NCI-H2081 (cell line): ENCODE results near the gene ZSWIM5.
A peak's percentile ranks its signal among the peaks of the same experiment; 100 is the strongest.
"Not testable (repeated sequence)": the region's sequence is repeated elsewhere in the genome, so short reads cannot be mapped to it uniquely, and the experiment has no call there.

Experiments
- DNase-seq, 2 experiments: peaks; one replicate each; lab custom pipeline; 2025; lab: John Stamatoyannopoulos, UW

The ZSWIM5 gene

DNA sequence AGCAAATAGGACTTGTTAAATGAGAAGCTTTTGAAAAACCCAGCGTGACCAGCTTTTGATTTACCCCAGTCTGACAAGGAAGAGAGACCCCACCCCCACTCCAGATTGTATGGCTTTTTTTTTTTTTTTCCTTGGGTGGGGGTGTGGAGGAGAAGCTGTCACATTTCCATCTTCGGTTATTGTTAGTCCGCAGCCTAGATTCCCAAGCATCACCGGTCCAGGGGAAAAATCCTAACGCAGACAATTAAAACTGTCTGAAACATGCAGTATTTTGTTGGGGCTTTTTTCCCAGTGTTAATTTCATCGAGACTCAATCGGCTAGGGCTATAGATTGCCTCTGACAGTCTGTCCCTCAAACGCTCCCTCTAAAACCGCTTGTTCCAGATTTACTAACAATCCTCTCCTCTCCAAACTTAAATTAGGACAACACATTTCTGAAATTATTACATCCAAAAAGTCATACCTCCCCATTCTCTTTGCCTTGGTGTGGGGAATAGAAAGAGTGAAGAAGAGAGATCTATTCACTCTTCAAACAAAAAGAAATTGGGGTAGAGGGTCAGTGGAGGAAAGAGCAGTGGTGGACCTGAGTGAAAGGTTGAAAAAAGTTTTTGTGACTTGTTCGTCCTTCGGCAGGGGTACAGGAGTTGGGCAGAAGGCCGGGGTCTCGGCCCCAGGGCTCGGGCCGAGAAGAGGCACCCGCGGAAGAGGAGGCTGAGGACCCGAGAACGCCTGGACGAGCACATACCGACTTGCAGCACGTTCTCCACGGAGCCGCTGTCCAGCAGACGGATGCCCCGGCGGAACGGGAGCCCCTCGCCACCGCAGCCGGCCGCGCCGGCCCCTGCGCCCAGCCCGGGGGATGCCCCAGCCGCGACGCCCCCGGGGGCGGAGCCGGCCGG is 1.1 kb downstream of the ZSWIM5 start:
- peak; percentile 55 to 78 for DNase-seq

GRCh38 chr1:45200906-45201500 is 5.4 kb downstream of the ZSWIM5 start:
- DNase-seq: no peak

- DNase-seq: no peak
Observed at GRCh38 chr1:45200435-45200834, 6.0 kb downstream of the ZSWIM5 start.

GRCh38 chr1:45198185-45198584 is 8.2 kb downstream of the ZSWIM5 start:
- DNase-seq: no peak

GRCh38 chr1:45196863-45197262 is 9.5 kb downstream of the ZSWIM5 start:
- no peak for DNase-seq

GRCh38 chr1:45191418-45191783 is 15.0 kb downstream of the ZSWIM5 start:
- DNase-seq: no peak

DNA sequence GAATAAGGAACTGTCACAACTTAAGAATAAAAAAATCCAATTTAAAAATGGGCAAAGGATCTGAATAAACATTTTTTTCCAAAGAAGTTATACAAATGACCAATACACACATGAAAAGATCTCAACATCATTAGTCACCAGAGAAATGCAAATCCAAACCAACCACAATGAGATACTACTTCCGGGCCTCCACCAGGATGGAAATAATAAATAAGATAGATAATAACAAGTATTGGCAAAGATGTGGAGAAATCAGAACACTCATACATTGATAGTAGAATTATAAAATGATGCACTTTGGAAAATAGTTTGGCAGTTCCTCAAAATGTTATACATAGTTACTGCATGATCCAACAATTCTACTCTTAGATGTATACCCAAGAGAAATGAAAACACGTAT is 18.7 kb downstream of the ZSWIM5 start:
- no peak for DNase-seq

DNA sequence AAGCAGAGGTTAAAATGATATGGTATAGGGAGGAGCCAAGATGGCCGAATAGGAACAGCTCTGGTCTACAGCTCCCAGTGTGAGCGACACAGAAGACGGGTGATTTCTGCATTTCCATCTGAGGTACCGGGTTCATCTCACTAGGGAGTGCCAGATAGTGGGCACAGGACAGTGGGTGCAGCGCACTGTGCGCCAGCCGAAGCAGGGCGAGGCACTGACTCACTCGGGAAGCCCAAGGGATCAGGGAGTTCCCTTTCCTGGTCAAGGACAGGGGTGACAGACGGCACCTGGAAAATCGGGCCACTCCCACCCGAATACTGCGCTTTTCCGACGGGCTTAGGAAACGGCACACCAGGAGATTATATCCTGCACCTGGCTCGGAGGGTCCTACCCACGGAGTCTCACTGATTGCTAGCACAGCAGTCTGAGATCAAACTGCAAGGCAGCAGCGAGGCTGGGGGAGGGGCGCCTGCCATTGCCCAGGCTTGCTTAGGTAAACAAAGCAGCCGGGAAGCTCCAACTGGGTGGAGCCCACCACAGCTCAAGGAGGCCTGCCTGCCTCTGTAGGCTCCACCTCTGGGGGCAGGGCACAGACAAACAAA is 26.4 kb downstream of the ZSWIM5 start:
- not testable (repeated sequence) for DNase-seq

DNA sequence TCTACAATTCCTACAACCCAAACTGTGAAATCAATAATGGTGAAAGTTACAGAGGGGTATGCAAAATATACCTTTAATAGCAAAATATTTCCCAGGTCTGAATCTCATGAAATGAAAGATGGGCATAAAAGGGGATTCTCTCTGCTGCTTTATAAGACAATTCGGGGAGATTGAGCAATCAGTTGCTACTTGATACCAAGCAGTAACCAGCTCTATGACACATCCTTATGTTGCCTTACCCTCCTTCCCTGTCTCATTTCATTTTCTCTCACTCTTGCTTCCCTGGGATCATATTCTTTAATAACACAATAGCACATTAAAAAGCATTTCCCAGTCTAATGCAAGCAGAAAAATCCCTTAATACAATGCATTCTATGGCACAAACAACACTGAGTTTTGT is 29.0 kb downstream of the ZSWIM5 start:
- DNase-seq: no peak

DNA sequence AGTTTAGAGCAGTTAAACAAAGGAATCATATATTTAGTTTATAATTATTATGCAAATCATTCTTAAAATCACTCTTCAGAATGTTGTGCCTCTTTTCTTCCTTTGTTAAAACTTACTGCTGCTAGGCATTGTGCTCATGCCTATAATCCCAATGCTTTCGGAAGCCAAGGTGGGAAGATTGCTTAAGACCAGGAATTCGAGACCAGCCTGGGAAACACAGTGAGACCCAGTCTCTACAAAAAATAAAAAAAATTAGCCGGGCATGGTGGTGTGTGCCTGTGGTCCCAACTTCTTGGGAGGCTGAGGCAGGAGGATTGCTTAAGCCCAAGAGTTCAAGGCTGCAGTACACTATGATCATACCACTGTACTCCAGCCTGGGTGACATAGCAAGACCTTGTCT is 33.6 kb downstream of the ZSWIM5 start:
- no peak for DNase-seq

GRCh38 chr1:45172005-45172404 is 34.4 kb downstream of the ZSWIM5 start:
- no peak for DNase-seq

- DNase-seq: no peak
Observed at GRCh38 chr1:45171575-45171974, 34.8 kb downstream of the ZSWIM5 start.

GRCh38 chr1:45170151-45170742 is 36.2 kb downstream of the ZSWIM5 start:
- no peak for DNase-seq

DNA sequence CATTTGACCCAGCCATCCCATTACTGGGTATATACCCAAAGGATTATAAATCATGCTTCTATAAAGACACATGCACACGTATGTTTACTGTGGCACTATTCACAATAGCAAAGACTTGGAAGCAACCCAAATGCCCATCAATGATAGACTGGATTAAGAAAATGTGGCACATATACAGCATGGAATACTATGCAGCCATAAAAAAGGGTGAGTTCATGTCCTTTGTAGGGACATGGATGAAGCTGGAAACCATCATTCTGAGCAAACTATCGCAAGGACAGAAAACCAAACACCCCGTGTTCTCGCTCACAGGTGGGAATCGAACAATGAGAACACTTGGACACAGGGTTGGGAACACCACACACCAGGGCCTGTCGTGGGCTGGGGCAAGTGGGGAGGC is 38.5 kb downstream of the ZSWIM5 start:
- not testable (repeated sequence) for DNase-seq

DNA sequence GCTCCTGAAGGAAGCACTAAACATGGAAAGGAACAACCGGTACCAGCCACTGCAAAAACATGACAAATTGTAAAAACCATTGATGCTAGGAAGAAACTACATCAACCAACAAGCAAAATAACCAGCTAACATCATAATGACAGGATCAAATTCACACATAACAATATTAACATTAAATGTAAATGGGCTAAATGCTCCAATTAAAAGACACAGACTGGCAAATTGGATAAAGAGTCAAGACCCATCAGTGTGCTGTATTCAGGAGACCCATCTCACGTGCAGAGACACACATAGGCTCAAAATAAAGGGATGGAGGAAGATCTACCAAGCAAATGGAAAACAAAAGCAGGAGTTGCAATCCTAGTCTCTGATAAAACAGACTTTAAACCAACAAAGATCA is 42.1 kb downstream of the ZSWIM5 start:
- not testable (repeated sequence) for DNase-seq

- DNase-seq: not testable (repeated sequence)
Observed at GRCh38 chr1:45163111-45163510, 43.3 kb downstream of the ZSWIM5 start.

GRCh38 chr1:45162041-45163035 is 44.1 kb downstream of the ZSWIM5 start:
- not testable (repeated sequence) for DNase-seq

DNA sequence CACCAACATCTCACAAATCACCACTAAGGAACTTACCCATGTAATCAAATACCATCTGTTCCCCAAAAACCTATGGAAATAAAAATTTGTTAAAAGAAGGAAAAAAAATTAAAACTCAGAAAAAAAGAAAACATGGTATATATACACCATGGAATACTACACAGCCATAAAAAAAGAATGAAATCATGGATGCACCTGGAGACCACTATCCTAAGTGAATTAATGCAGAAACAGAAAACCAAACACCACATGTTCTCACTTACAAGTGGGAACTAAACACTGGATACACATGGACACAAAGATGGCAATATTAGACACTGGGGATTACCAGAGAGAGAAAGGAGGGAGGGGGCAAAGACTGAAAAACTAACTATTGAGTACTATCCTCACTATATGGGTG is 50.4 kb downstream of the ZSWIM5 start:
- DNase-seq: no peak

GRCh38 chr1:45155423-45155822 is 51.0 kb downstream of the ZSWIM5 start:
- no peak for DNase-seq

DNA sequence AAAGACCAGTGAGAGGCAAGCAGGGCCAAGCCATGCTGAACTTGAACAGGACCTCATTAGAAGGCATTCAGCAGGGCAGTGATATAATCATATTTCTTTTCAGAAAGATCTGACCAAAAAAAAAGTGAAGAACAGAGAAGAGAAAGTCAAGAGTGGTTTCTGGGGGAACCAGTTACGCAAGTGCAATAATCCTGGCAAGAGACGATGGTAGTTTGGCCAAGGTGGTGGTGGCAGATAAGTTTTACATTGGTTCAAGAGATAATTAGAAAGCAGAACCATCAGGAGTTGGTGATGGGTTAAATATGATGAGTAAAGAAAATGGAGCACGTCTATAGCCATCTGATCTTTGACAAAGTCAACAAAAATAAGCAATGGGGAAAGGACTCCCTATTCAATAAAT is 54.3 kb downstream of the ZSWIM5 start:
- no peak for DNase-seq

GRCh38 chr1:45148209-45148825 is 58.1 kb downstream of the ZSWIM5 start:
- DNase-seq: no peak
